Measurements from ENCODE around the gene ZNF324. TPM values are rescaled to one million over a fixed set of nuclear protein-coding genes. Genes with fewer than 3 reads are reported as not detected.
A peak's percentile ranks its signal among the peaks of the same experiment; 100 is the strongest.

The ZNF324 gene
- total and polyA plus RNA-seq, 2 of the 8 experiments (the other 6 are each of a cell fraction or from before 2014, with no cell fraction given): 5.1 to 5.8 TPM

DNA sequence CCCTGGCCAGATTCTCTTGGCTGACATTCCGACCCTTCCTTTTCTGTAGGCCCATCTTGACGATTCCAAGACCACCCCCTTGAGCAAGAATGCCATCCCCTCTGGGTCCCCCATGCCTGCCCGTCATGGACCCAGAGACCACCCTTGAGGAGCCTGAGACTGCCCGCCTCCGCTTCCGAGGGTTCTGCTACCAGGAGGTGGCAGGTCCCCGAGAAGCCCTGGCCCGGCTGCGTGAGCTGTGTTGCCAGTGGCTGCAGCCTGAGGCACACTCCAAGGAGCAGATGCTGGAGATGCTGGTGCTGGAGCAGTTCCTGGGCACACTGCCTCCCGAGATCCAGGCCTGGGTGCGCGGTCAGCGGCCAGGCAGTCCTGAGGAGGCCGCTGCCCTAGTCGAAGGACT is 10.2 kb downstream of the ZNF324 start:
- Histone ChIP-seq H3K4me3 (ENCODE audit: extremely low read depth in 1 of 4, insufficient read depth in 2 of 4, low read depth in 3 of 4, low read length in 4 of 4) (peak overlapping the region in 3 of 4 experiments; percentile 42 to 76 (median 66); a peak in 4 of 8 replicates), H3K79me1 (ENCODE audit: low read depth, low read length) (no peaks in the 10 kb centered on the region), H3K4me1 (replicated peaks in 1 of 4; ENCODE audit: control insufficient read depth in 3 of 4, insufficient read depth in 4 of 4, low read length in 3 of 4) (peaks cover 0 to 6% (median 5%) of the 10 kb centered on the region in 4 experiments; a peak in 6 of 7 replicates), H2BK20ac (ENCODE audit: low read length) (no peak overlapping the region), H2AFZ (ENCODE audit: low read length) (no peak overlapping the region), H4K8ac (ENCODE audit: extremely low read depth, insufficient read depth, low read length) (no peak overlapping the region), H4K5ac (ENCODE audit: insufficient read length, low read depth, low read length) (no peak overlapping the region), H3K23me2 (ENCODE audit: low read depth, low read length) (peaks cover 14% of the 10 kb centered on the region), H3K36me3 (ENCODE audit: control insufficient read depth in 2 of 4, insufficient read depth in 4 of 4, low read length in 3 of 4) (peaks cover under 1 to 4% (median 1%) of the 10 kb centered on the region in 4 experiments; a peak in 3 of 8 replicates), H2BK5ac (ENCODE audit: low read depth, low read length) (no peak overlapping the region), H3K27me3 (replicated peaks in 1 of 4; ENCODE audit: control insufficient read depth in 3 of 4, extremely low read depth in 1 of 4, insufficient read depth in 3 of 4, low read length in 3 of 4) (peaks cover 0 to 3% (median 0%) of the 10 kb centered on the region in 4 experiments; a peak in 3 of 7 replicates), H3K4ac (replicated peaks; ENCODE audit: insufficient read length, low read depth, low read length) (no peak overlapping the region), H2AK5ac (ENCODE audit: low read depth, low read length) (0 out of 2 replicates have a peak overlapping the region, but pooled peaks have one; percentile 40), H2BK120ac (replicated peaks; ENCODE audit: low read depth, low read length) (no peak overlapping the region), H4K20me1 (replicated peaks in 1 of 2; ENCODE audit: control insufficient read depth in 1 of 2, insufficient read depth in 2 of 2, low read length in 2 of 2) (peaks cover 3 to 6% of the 10 kb centered on the region in 2 experiments), H3K79me2 (ENCODE audit: control insufficient read depth in 1 of 2, insufficient read depth in 2 of 2, low read length in 2 of 2) (no peaks in the 10 kb centered on the region), H2BK15ac (ENCODE audit: low read length) (no peak overlapping the region), H4K91ac (replicated peaks; ENCODE audit: insufficient read length, low read length) (no peak overlapping the region), H3K14ac (ENCODE audit: insufficient read length) (no peak overlapping the region), H3K27ac (ENCODE audit: low read depth, low read length) (no peak overlapping the region), H3K23ac (ENCODE audit: insufficient read length) (no peak overlapping the region), H3K4me2 (ENCODE audit: insufficient read depth in 1 of 2, low read depth in 2 of 2, low read length in 2 of 2) (peak overlapping the region; percentile 88 to 94), H3K9ac (replicated peaks in 1 of 4; ENCODE audit: extremely low read depth in 1 of 4, low read depth in 3 of 4, low read length in 3 of 4) (no peak overlapping the region), H3K9me3 (ENCODE audit: insufficient read depth in 2 of 2, low read depth in 1 of 2, low read length in 1 of 2) (no peaks in the 10 kb centered on the region), H3K56ac (replicated peaks; ENCODE audit: insufficient read length, low read depth, low read length) (no peak overlapping the region), H2BK12ac (ENCODE audit: low read depth, low read length) (no peak overlapping the region), H3K18ac (ENCODE audit: extremely low read depth, low read length) (no peak overlapping the region)
- POLR2A ChIA-PET (ENCODE audit: partially characterized antibody): interaction anchor here (0.7 to 3.0 kb wide), 12 partner anchors 9 to 111 kb away, joined by 3 to 14 read pairs (median 3); partner anchors contain the start of genes CHMP2A, TRIM28 and ZBTB45
- DNase-seq (ENCODE audit: low read depth in 1 of 2, low spot score in 2 of 2): no peak
- CTCF ChIA-PET (ENCODE audit: partially characterized antibody): interaction anchor here (0.6 to 1.6 kb wide), 3 partner anchors 26 to 61 kb away, joined by 3 to 7 read pairs (median 4); partner anchors contain the start of genes ZBTB45 and ZNF324B
- FAIRE-seq: no peak
- no peak for TF ChIP-seq EP300 (IDR thresholded peaks at IDR 0.05; ENCODE audit: borderline replicate concordance in 1 of 2, low read depth in 2 of 2, low read length in 2 of 2)
- TF ChIP-seq USF2 (IDR thresholded peaks at IDR 0.05; ENCODE audit: low read length): no peak
- no peak for TF ChIP-seq JUND (IDR thresholded peaks at IDR 0.05; ENCODE audit: low read length)
- no peak for TF ChIP-seq POU5F1 (IDR thresholded peaks at IDR 0.05; ENCODE audit: low read depth, low read length)
- TF ChIP-seq SIX5 (IDR thresholded peaks at IDR 0.05; ENCODE audit: low read depth, low read length): no peak
- no peak for TF ChIP-seq NRF1 (IDR thresholded peaks at IDR 0.05; ENCODE audit: low read depth, low read length)
- no peak for TF ChIP-seq CBX8 (IDR thresholded peaks at IDR 0.05; ENCODE audit: borderline replicate concordance, low read depth, low read length)
- TF ChIP-seq KDM4A (IDR thresholded peaks at IDR 0.05; ENCODE audit: low read depth, low read length, severe bottlenecking): no peak
- WGBS, 2 experiments (ENCODE audit: extremely low coverage in 1 of 2, insufficient coverage in 1 of 2, insufficient read length in 1 of 2, insufficient replicate concordance in 2 of 2, low coverage in 1 of 2, low lambda C conversion rate in 2 of 2, missing lambda C conversion rate in 1 of 2): 89% methylated on average over 15 of the region's 15 CpGs; no CpG with 5 or more reads in 1 of the 2 experiments
